Duodenal mucosa (tissue), 2 donors: ENCODE measurements around the gene PDCD4.
"Not testable (repeated sequence)": the region's sequence is repeated elsewhere in the genome, so short reads cannot be mapped to it uniquely, and the experiment has no call there.

ENCODE experiments used
- H3K27ac ChIP-seq: one replicate; pipeline ENCODE4 v1.7.0; 2013; ENCODE audit warnings: low read depth, low read length
- H3K27me3 ChIP-seq, 2 donors: one replicate each; pipeline ENCODE4 v1.7.0; 2013; ENCODE audit warnings: low read length in 2 of 2, control low read depth in 1 of 2; ENCODE audit not compliant: insufficient read depth in 2 of 2, control insufficient read depth in 1 of 2
- H3K36me3 ChIP-seq, 2 donors: one replicate each; pipeline ENCODE4 v1.7.0; 2013; ENCODE audit warnings: low read length in 2 of 2, control low read depth in 1 of 2; ENCODE audit not compliant: insufficient read depth in 2 of 2, control insufficient read depth in 1 of 2
- H3K4me1 ChIP-seq, 2 donors: one replicate each; pipeline ENCODE4 v1.7.0; 2013; ENCODE audit warnings: low read length in 2 of 2, control low read depth in 1 of 2; ENCODE audit not compliant: insufficient read depth in 2 of 2, control insufficient read depth in 1 of 2
- H3K4me3 ChIP-seq, 2 donors: one replicate each; pipeline ENCODE4 v1.7.0; 2013; ENCODE audit warnings: low read length in 2 of 2, low read depth in 1 of 2
- H3K9ac ChIP-seq, 2 donors: one replicate each; pipeline ENCODE4 v1.7.0; 2013; ENCODE audit warnings: low read length in 2 of 2, low read depth in 1 of 2
- H3K9me3 ChIP-seq, 2 donors: one replicate each; pipeline ENCODE4 v1.7.0; 2013; ENCODE audit warnings: low read length in 2 of 2, control low read depth in 1 of 2; ENCODE audit not compliant: control insufficient read depth in 1 of 2

The PDCD4 gene

GRCh38 chr10:110900983-110901382 lies 29.3 kb downstream of the PDCD4 start:
- Histone ChIP-seq H3K4me3 (no peak overlapping the region), H3K9me3 (no peaks in the 10 kb centered on the region), H3K4me1 (peaks cover 9 to 10% of the 10 kb centered on the region in 2 donors), H3K27ac (no peak overlapping the region), H3K36me3 (peaks cover 37 to 49% of the 10 kb centered on the region in 2 donors), H3K27me3 (no peaks in the 10 kb centered on the region), H3K9ac (no peak overlapping the region)

- no peaks in the 10 kb centered on the region for H3K9me3 ChIP-seq
- no peaks in the 10 kb centered on the region for H3K27me3 ChIP-seq
- H3K4me3 ChIP-seq, result no peak overlapping the region
- peaks cover under 1 to 2% of the 10 kb centered on the region in 2 donors for H3K4me1 ChIP-seq
- no peak overlapping the region for H3K27ac ChIP-seq
- H3K9ac ChIP-seq, result no peak overlapping the region
- H3K36me3 ChIP-seq, result peaks cover 28 to 40% of the 10 kb centered on the region in 2 donors
These were observed 30.5 kb downstream of the PDCD4 start for GRCh38 chr10:110901954-110902819.

- no peaks in the 10 kb centered on the region for H3K9me3 ChIP-seq
- H3K4me3 ChIP-seq, result no peak overlapping the region
- H3K36me3 ChIP-seq, result peaks cover 20 to 37% of the 10 kb centered on the region in 2 donors
- H3K27ac ChIP-seq, result no peak overlapping the region
- no peak overlapping the region for H3K9ac ChIP-seq
- H3K4me1 ChIP-seq, result no peaks in the 10 kb centered on the region
- H3K27me3 ChIP-seq, result no peaks in the 10 kb centered on the region
These were observed 31.9 kb downstream of the PDCD4 start for GRCh38 chr10:110903280-110904278.

- no peaks in the 10 kb centered on the region for H3K4me1 ChIP-seq
- H3K4me3 ChIP-seq, result no peak overlapping the region
- H3K27me3 ChIP-seq, result no peaks in the 10 kb centered on the region
- H3K27ac ChIP-seq, result no peak overlapping the region
- no peaks in the 10 kb centered on the region for H3K36me3 ChIP-seq
- H3K9me3 ChIP-seq, result no peaks in the 10 kb centered on the region
- H3K9ac ChIP-seq, result no peak overlapping the region
These were observed 38.4 kb downstream of the PDCD4 start for GRCh38 chr10:110910138-110910537.

GRCh38 chr10:110912374-110912773 lies 40.6 kb downstream of the PDCD4 start:
- no peaks in the 10 kb centered on the region for H3K36me3 ChIP-seq
- H3K27ac ChIP-seq, result no peak overlapping the region
- H3K9ac ChIP-seq, result no peak overlapping the region
- peaks cover 3 to 7% of the 10 kb centered on the region in 2 donors for H3K4me1 ChIP-seq
- H3K4me3 ChIP-seq, result no peak overlapping the region
- no peaks in the 10 kb centered on the region for H3K27me3 ChIP-seq
- H3K9me3 ChIP-seq, result no peaks in the 10 kb centered on the region

- H3K9ac ChIP-seq, result no peak overlapping the region
- no peak overlapping the region for H3K27ac ChIP-seq
- no peaks in the 10 kb centered on the region for H3K27me3 ChIP-seq
These were observed 42.7 kb downstream of the PDCD4 start for GRCh38 chr10:110914431-110914830.

GRCh38 chr10:110915035-110915434 lies 43.3 kb downstream of the PDCD4 start:
- no peaks in the 10 kb centered on the region for H3K36me3 ChIP-seq
- H3K27me3 ChIP-seq, result no peaks in the 10 kb centered on the region
- H3K27ac ChIP-seq, result no peak overlapping the region
- no peak overlapping the region for H3K4me3 ChIP-seq
- peaks cover 10 to 17% of the 10 kb centered on the region in 2 donors for H3K4me1 ChIP-seq
- no peaks in the 10 kb centered on the region for H3K9me3 ChIP-seq
- H3K9ac ChIP-seq, result no peak overlapping the region

More at GRCh38 chr10:110914431-110914830, 42.7 kb downstream of the PDCD4 start:
- Histone ChIP-seq H3K9me3 (no peaks in the 10 kb centered on the region), H3K36me3 (no peaks in the 10 kb centered on the region), H3K4me1 (peaks cover 10 to 17% of the 10 kb centered on the region in 2 donors), H3K4me3 (no peak overlapping the region)

GRCh38 chr10:110915600-110915999 lies 43.9 kb downstream of the PDCD4 start:
- H3K9ac ChIP-seq, H3K4me3 ChIP-seq, H3K9me3 ChIP-seq, H3K36me3 ChIP-seq, H3K27me3 ChIP-seq, H3K27ac ChIP-seq: not testable (repeated sequence)
- H3K4me1 ChIP-seq, result peaks cover 10 to 17% of the 10 kb centered on the region in 2 donors

GRCh38 chr10:110916554-110917346 lies 45.0 kb downstream of the PDCD4 start:
- Histone ChIP-seq H3K9ac (no peak overlapping the region), H3K36me3 (no peaks in the 10 kb centered on the region), H3K9me3 (no peaks in the 10 kb centered on the region), H3K4me3 (no peak overlapping the region), H3K27ac (no peak overlapping the region), H3K27me3 (no peaks in the 10 kb centered on the region), H3K4me1 (peaks cover 10 to 17% of the 10 kb centered on the region in 2 donors)
